ENCODE measurements around the gene ZNF350.
"Not testable (repeated sequence)": the region's sequence is repeated elsewhere in the genome, so short reads cannot be mapped to it uniquely, and the experiment has no call there.

Gene ZNF350

DNA sequence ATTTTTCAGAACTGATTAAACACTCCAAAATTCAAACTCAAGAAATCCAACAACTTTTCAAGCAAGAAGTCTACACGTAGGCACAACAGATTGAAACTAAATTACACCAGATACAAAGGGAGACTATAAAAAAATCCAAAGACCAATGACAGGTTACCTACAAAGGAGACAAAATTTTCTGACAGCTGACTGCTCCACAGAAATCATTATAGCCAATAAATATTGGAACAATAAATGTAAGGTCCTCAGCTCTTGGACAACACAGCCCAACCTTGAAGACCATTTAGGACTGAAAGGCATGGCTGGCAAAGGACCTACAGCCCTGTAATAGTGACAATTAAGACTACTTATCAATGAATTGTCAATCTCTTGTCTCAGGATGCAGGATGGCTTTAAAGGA lies 15.9 kb downstream of the ZNF350 start:
- DNase-seq: no peak

DNA sequence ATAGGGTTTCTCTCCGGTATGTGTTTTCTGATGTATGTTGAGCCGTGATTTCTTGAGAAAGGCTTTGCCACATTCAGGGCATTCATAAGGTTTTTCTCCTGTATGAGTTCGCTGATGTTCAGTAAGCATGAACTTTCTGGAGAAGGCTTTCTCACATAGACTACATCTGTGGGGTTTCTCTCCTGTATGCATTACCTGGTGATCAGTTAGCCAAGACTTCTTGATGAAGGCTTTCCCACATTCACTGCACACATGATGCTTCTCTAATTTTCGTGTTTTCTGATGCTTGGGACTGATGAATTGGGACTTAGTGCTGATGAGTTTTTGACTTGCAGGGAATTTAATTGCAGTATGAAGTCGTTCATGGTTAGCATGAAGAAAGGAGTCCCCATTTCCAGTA lies 21.1 kb downstream of the ZNF350 start:
- no peak for DNase-seq

DNA sequence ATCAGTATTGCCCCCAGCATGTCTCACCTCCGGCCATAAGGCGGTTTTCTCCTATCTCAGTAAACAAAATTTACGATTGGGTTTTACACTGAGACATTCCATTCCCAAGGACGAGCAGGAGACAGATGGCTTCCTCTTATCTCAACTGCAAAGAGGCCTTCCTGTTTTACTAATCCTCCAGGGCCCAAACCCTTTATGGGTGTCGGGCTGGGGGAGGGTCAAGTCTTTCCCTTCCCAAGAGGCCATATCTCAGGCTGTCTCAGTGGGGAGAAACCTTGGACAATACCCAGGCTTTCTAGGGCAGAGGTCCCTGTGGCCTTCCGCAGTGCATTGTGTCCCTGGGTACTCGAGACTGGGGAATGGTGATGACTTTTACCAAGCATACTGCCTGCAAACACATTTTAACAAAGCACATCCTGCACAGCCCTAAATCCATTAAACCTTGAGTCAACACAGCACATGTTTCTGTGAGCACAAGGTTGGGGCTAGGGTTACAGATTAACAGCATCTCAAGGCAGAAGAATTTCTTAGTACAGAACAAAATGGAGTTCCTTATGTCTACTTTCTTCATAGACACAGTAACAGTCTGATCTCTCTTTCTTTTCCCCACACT lies 25.9 kb downstream of the ZNF350 start:
- not testable (repeated sequence) for DNase-seq

- no peak for DNase-seq
Measured at GRCh38 chr19:51959791-51960190, 26.8 kb downstream of the ZNF350 start.

- DNase-seq: not testable (repeated sequence)
Measured at GRCh38 chr19:51957846-51958245, 28.8 kb downstream of the ZNF350 start.

DNA sequence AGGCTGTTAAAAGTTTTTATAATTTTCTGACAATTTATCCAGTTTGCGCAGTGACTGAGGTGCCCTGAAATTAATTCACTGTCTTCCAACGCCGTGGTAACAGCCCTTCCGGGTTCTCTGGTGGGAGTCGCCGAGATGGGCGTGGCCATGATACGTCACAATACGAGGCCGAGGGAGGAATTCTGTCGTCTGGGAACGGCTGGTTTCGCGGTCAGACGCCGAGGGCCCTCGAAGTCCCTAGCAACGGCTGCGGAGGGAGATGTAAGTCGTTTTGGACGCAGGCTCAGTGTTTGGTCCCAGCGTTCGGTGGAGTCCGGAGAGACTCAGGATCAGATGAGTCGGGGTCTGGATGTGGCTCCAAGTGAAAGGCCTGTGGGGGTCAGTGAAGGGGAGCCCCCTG lies 37.7 kb downstream of the ZNF350 start:
- no peak for DNase-seq

GRCh38 chr19:51946602-51947001 lies 40.0 kb downstream of the ZNF350 start:
- DNase-seq: no peak

DNA sequence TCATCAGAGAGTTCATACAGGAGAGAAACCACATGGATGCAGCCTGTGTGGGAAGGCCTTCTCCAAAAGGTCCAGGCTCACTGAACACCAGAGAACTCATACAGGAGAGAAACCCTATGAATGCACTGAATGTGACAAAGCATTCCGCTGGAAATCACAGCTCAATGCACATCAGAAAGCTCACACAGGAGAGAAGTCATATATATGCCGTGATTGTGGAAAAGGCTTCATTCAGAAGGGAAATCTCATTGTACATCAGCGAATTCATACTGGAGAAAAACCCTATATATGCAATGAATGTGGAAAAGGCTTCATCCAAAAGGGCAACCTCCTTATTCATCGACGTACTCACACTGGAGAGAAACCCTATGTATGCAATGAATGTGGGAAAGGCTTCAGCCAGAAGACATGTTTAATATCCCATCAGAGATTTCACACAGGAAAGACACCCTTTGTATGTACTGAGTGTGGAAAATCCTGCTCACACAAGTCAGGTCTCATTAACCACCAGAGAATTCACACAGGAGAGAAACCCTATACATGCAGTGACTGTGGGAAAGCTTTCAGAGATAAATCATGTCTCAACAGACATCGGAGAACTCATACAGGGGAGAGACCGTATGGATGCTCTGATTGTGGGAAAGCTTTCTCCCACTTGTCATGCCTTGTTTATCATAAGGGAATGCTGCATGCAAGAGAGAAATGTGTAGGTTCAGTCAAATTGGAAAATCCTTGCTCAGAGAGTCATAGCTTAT lies 41.7 kb downstream of the ZNF350 start:
- DNase-seq: no peak

- no peak for DNase-seq
Measured at GRCh38 chr19:51938936-51939335, 47.7 kb downstream of the ZNF350 start.

DNA sequence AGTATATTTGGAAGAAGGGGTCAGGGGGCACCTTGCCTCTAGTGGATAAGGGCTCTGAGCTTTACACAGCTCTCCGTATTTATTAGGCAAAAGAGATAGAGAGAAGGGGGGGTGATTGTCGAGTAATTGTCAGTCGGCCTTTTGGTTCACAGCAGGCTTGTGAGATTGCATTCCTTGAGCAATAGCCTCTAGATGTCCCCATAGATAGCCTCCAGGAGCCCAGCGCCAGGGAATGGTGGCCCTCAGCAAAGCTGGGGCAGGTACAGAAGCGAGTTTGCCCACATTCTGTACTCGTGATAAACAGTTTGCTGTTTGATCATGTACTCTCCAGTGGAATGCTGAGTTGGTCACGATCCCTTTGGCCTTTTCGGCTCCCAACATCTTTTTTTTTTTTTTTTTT lies 54.7 kb downstream of the ZNF350 start:
- no peak for DNase-seq

GRCh38 chr19:51927859-51928258 lies 58.8 kb downstream of the ZNF350 start:
- no peak for DNase-seq

GRCh38 chr19:51926784-51927741 lies 59.6 kb downstream of the ZNF350 start, which contains the start of gene ZNF613:
ZNF613 (plus strand) TSS chr19:51927472; CDS start chr19:51936221, 8,749 bp downstream.
- peak; percentile 30 for DNase-seq

GRCh38 chr19:51926426-51926783 lies 60.2 kb downstream of the ZNF350 start:
- no peak for DNase-seq

DNA sequence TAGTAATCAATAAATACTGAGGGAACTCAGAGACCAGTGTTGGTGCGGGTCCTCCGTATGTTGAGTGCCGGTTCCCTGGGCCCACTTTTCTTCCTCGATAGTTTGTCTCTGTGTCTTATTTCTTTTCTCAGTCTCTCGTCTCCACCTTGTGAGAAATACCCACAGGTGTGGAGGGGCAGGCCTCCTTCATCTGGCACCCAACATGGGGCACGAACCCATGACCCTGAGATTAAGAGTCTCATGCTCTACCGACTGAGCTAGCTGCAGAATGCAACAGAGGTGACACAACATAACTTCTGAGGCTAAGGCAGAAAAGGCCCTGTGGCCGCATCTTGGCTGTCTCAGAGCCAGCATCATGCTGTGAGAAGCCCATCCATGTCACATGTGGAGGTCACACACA lies 64.7 kb downstream of the ZNF350 start:
- DNase-seq: no peak

- no peak for DNase-seq
Measured at GRCh38 chr19:51919606-51920005, 67.0 kb downstream of the ZNF350 start.

DNA sequence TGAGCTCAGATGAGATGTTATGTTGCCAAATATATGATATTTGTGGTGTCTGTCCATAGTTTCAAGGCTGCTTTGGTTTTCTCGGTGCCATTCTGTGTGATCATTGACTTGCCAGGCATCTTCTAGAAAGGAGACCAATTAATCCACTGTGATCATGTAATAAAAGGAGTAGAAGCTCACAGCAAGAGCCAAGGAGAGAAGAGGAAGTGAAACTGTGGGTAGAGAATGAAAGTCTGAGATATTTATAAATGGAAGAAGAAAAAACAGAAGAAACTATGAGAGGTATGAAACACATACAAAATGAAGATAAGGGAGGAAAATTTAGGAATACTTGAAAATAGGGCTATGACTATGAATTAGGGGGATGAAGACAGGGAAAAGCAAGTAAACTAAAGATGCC lies 70.5 kb downstream of the ZNF350 start:
- no peak for DNase-seq

- DNase-seq: no peak
Measured at GRCh38 chr19:51915324-51915867, 71.2 kb downstream of the ZNF350 start.

All from NK-92 treated with Interleukin-12 subunit alpha and Interleukin-12 subunit beta, amount 100 ng/mL, for 24 hours (cell line).